MV-4-11 (cell line): Measurements from ENCODE around the gene MYD88.

Source experiments
- DNase-seq: peaks from one replicate; lab custom pipeline; 2025; lab: John Stamatoyannopoulos, UW

MYD88 gene

DNA sequence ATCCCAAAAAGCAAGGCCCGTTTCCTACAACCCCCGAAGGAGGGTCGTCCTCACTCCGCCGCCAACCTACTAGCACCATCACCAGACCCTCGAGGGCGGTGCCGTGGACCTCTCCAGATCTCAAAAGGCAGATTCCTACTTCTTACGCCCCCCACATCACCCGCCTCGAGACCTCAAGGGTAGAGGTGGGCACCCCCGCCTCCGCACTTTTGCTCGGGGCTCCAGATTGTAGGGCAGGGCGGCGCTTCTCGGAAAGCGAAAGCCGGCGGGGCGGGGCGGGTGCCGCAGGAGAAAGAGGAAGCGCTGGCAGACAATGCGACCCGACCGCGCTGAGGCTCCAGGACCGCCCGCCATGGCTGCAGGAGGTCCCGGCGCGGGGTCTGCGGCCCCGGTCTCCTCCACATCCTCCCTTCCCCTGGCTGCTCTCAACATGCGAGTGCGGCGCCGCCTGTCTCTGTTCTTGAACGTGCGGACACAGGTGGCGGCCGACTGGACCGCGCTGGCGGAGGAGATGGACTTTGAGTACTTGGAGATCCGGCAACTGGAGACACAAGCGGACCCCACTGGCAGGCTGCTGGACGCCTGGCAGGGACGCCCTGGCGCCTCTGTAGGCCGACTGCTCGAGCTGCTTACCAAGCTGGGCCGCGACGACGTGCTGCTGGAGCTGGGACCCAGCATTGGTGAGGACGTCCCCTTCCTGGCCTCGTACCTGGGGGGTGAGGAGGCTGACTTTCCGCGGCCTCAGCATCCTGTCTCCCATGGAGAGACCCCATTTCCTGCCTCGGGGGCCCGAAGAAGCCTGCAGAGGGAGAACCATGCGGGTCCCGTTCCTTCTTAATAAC lies at the start of gene MYD88:
TSS of gene MYD88 (plus strand) at position 313 of the 842 bp plus-strand sequence. CDS start at position 353, 40 bp downstream.
- DNase-seq = peak; percentile 59

DNA sequence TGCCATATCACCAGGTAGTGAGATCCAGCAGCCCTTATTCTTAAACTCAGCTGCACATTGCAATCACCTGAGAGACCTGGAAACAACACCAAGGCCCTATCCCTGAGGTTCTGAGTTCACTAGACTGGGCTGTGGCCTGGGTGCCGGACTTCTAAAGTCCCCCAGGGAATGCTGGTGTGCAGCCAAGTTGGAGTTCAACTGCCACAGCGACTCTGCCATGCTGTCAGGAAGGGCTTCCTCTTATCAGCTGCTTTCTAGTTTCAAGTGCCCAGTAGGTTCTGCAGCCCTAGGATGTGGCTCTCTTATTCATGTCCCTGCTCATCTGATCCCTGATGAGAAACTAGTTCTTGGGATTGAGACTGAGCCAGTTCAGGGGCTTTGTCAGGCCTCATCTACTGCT lies 49.3 kb upstream of the MYD88 start:
- no peak for DNase-seq

- DNase-seq = no peak
These were observed 48.0 kb upstream of the MYD88 start for GRCh38 chr3:38090453-38090852.

- no peak for DNase-seq
These were observed 43.5 kb upstream of the MYD88 start for GRCh38 chr3:38094999-38095398.

DNA sequence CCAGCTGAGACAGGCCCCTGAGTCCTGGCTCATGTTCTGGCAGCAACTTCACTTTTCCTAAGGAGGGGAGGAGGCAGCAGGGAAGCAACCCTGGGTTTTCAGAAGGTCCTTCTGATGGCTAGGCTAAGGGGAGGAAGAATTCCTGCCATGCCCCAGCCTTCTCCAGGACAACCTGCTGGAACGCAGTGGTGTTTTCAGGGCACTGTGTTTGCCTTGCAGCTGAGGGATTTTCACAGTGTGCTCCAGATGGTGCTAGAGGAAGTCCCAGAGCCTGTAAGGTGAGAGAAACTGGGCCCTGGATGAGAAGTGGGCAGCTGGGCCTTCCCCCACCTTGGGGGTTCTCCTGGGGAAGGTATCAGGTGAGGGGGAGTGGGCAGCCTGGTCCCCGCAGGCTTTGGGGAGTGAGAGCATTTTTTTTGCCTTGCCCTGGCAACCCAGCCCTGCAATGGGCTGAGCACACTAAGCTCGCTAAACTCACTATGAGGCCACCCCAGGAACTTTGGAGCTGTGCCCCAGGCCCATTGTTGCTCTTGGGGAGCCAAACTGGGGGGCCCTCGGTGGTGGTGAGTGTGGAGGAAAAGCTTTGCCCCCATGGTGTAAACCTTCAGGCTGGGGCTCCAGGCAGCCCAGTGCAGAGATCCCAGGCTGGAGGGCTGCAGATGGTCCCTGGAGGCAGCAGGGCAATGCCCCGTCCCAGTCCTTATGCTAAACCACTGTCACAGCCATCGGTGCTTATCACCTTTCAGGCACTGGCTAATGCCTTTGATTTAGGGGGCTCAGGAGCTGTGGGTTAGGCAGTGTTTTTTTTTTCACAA lies 42.6 kb upstream of the MYD88 start:
- no peak for DNase-seq

- DNase-seq = no peak
These were observed 40.8 kb upstream of the MYD88 start for GRCh38 chr3:38097446-38098375.

DNA sequence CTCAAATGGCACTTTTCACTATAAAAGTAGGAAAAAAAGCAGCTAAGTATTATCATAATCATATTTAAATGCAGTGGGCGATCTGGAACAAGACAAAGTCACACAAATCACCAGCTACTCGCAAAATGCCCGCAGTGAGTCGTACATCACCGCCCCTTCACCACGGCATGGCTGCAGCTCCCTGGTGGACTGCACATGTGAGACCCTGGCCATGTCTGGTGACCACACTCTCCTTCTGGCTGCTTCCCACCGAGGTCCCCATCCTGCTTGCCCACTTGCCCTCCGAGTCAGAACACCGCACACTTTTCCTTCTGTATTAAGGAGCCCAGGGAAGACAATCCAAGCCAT lies 40.1 kb upstream of the MYD88 start:
- DNase-seq = no peak

DNA sequence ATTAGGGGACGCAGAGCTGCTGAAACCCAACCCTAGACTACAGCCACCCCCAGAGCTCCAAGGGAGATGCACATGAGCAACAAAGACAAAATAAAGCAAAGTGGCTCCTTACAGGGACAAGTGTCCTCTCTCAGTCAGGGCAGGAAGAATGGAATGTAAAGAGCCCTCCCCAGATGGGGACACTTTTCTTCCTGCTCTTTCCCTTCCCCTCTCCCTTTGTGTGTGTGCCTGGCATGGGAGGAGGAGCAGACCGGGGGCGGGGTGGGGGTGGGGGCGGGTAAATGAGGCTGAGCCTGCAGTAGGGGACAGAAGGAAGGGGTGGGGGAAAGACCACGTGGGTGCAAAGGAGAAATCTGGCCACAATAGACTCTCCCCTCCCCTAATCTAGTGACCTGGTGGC lies 38.9 kb upstream of the MYD88 start:
- no peak for DNase-seq

DNA sequence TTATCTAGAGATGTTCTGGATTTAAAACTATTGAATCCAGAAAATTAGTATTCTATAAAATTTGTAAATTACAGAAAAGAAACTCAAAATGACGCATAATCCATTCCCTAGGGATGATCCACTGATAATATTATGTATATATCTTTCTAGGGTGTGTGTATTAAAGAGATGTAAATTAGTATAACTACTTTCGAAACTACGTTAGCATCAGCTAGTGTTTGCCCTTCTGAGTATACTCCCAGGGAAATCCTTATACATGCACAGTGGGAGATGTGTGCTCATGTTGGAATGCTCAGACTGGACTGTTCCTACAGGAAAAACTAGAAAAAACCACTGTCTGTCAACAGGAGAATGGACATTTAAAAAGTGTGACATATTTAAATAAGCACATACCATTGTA lies 38.0 kb upstream of the MYD88 start:
- DNase-seq = no peak

- DNase-seq = no peak
These were observed 36.5 kb upstream of the MYD88 start for GRCh38 chr3:38101811-38102443.

GRCh38 chr3:38102444-38102814 lies 36.0 kb upstream of the MYD88 start:
- DNase-seq = peak; percentile 27

GRCh38 chr3:38105525-38105924 lies 32.9 kb upstream of the MYD88 start:
- DNase-seq = no peak

DNA sequence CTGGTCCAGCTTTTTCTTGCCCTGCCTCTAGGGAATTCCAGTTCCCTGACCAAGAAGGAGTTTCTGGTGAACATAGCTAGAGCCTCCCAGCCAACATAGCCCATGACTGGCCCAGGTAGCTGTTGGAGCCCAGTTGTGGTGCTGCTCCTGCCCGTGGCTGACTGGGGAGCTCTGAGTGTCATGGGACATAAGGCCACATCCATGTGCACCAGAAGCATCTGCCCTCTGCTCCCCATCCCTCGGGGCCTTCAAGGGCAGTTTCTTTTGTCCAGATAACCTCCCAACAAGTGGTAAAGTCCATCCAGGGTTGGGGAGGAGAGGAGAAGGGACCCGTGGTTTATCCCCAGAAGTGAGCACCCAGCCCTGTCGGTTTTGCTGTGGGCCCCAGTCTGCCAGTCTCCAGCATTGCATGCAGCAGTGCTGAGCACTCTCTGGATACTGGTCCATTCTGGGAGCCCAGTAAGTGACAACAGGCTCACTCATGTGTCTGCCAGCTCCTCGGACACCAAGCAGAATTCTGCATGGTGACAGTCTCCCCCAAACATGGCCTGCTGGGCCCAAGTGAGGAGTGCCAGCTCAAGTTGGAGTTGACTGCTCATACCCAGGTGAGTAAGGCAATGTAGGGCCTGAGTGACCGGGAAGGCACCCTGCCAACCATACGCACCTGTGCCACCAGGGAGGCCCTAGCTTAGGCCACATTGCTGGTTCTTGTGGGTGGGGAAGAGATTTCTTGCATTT lies 30.4 kb upstream of the MYD88 start:
- no peak for DNase-seq

- DNase-seq = peak; percentile 64
These were observed 29.5 kb upstream of the MYD88 start for GRCh38 chr3:38108649-38109579.

DNA sequence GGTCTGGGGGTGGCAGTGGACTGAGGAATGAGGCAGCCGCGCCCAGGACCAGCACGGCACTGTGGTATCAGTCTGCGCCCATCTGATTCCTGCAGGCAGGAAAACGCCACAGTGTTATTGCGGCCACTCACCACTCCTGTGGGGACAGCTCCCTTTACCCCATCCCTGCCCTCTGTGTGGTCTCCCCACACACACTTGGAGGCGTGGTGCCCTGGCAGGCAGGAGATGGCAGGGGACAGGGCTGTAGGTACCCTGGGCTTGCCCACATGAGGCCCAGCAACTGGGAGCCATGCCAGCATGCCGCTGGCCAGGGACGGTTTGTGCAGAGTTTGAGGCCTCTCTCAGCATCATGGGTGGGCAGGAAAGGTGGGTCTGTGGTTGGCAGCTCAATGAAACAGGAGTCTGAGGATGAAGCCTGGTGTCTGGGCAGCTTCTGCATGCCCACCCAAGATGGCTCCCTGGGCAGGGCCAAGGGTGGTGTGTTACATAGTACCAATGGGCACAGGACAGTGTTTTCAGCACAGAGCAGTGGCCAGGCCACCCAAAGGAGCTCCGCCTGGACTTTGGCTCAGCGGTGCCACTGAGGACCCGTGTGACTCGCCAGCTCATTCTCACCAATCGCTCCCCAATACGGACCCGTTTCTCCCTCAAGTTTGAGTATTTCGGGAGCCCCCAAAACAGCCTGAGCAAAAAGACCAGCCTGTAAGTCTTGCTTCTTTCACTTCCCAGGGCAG lies 28.7 kb upstream of the MYD88 start:
- DNase-seq = no peak

DNA sequence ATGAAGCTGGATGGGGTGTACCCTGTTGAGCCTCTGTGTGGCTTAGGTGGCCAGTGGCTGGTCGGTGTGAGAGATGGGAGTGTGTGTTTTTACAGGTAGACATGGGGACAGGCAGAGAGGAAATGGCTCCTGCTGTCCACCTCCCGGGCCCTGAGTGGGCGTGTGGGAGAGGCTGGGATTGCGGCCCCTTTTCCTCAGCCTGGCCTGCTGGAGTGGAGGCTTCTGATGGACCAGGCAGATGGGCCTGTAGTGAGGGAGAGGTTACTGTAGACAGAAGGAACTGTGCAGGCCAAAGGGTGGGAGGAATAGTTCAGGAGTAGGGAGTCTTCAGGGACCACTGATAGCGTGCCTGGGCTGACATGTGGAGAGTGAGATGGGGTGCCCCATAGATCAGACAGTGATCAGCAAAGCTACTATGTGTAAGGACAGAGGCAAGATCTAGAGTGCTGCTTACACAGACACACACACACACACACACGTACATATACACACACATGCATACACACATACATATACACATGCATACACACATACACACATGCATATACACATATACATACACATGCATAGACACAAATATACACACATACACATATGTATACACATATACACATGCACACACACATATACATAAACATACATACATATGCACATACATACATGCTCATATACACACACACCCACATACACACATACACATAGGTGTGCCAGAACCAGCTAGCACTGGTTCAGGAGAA lies 28.0 kb upstream of the MYD88 start:
- no peak for DNase-seq

- no peak for DNase-seq
These were observed 27.3 kb upstream of the MYD88 start for GRCh38 chr3:38111201-38111600.

DNA sequence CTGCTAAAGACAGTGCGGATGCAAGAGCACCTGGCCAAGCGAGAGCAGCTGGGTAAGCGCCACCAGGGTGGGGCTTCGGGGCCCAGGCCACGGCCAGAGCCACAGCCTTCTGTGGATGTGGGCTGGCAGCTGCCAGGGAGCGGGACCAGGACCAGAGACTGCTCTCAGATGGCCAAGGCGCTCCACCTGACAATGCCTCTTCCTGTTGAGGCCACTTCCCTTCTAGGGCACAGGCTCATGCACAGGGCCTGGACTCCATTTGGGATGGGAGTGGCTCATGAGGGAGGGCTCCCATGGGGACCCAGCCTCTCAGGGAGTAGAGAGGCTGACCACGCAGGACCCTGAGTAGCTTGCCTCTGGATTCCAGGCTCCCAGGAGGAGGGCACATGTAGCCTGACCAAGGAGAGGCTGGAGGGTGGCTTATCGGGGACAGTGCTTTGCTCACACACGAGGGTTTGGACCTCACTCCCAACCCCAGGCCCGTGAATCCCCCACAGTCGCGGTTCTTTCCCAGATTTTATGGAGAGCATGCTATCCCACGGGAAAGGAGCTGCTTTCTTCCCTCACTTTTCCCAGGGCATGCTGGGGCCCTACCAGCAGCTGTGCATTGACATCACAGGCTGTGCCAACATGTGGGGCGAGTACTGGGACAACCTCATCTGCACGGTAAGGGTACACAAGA lies 26.6 kb upstream of the MYD88 start:
- no peak for DNase-seq
